Endothelial cell (in vitro differentiated cells): ENCODE data around the gene IL17RA. TPM values are rescaled to one million over a fixed set of nuclear protein-coding genes. Genes with fewer than 3 reads are reported as not detected.

Source experiments
- DNase-seq: peaks from one replicate; pipeline ENCODE4 v3.0.0; 2021; ENCODE audit warnings: low spot score
- H3K27ac Mint-ChIP-seq: one replicate; pipeline ENCODE4 v1.8.0; 2021; ENCODE audit warnings: mixed read lengths, inconsistent platforms; ENCODE audit not compliant: unreplicated experiment
- H3K27me3 Mint-ChIP-seq: one replicate; pipeline ENCODE4 v1.8.0; 2021; ENCODE audit warnings: mild to moderate bottlenecking, moderate library complexity, mixed read lengths, inconsistent platforms; ENCODE audit not compliant: unreplicated experiment
- H3K36me3 Mint-ChIP-seq: one replicate; pipeline ENCODE4 v1.8.0; 2021; ENCODE audit warnings: mild to moderate bottlenecking, low read depth, mixed read lengths, inconsistent platforms; ENCODE audit not compliant: unreplicated experiment
- H3K4me1 Mint-ChIP-seq: one replicate; pipeline ENCODE4 v1.8.0; 2021; ENCODE audit warnings: mild to moderate bottlenecking, mixed read lengths, inconsistent platforms; ENCODE audit not compliant: unreplicated experiment
- H3K4me3 Mint-ChIP-seq: one replicate; pipeline ENCODE4 v1.8.0; 2021; ENCODE audit warnings: mild to moderate bottlenecking, mixed read lengths, inconsistent platforms; ENCODE audit not compliant: unreplicated experiment
- H3K9me3 Mint-ChIP-seq: one replicate; pipeline ENCODE4 v1.8.0; 2021; ENCODE audit warnings: mixed read lengths, inconsistent platforms; ENCODE audit not compliant: unreplicated experiment
- CTCF ChIP-seq: fragments of 200-600 bp; sonication (generic); IDR thresholded peaks from one replicate; pipeline ENCODE4 v1.5.0; 2021; ENCODE audit warnings: antibody characterized with exemption; ENCODE audit not compliant: unreplicated experiment
- total RNA-seq: library from RNA; stranded (reverse); fragmentation: NEBNext Ultra II Directional; extraction: Animal tissue kit (Norgen Biotek cat#: 25700); gene quantifications from one replicate; pipeline ENCODE4 v1.2.1, GENCODE V29; 2021; ENCODE audit not compliant: unreplicated experiment

Gene IL17RA
- total RNA-seq, 1 donor from 2014 or later: 63.7 TPM

- DNase-seq: no peak
- Mint-ChIP-seq H3K36me3 (no peaks in the 10 kb centered on the region), H3K27me3 (no peaks in the 10 kb centered on the region), H3K9me3 (no peaks in the 10 kb centered on the region), H3K4me1 (peaks cover 5% of the 10 kb centered on the region), H3K4me3 (no peak overlapping the region), H3K27ac (no peak overlapping the region)
- no peak for TF ChIP-seq CTCF
Measured at GRCh38 chr22:17074648-17075002, 10.2 kb upstream of the IL17RA start.

- Mint-ChIP-seq H3K4me3 (no peak overlapping the region), H3K27me3 (no peaks in the 10 kb centered on the region), H3K9me3 (no peaks in the 10 kb centered on the region), H3K36me3 (no peaks in the 10 kb centered on the region), H3K27ac (no peak overlapping the region), H3K4me1 (no peaks in the 10 kb centered on the region)
- no peak for TF ChIP-seq CTCF
- no peak for DNase-seq
Measured at GRCh38 chr22:17077255-17077654, 7.5 kb upstream of the IL17RA start.

GRCh38 chr22:17079572-17079971 is 5.2 kb upstream of the IL17RA start:
- Mint-ChIP-seq H3K27ac (no peak overlapping the region), H3K9me3 (no peaks in the 10 kb centered on the region), H3K4me3 (no peak overlapping the region), H3K36me3 (peaks cover 7% of the 10 kb centered on the region), H3K4me1 (peaks cover 6% of the 10 kb centered on the region), H3K27me3 (peaks cover 6% of the 10 kb centered on the region)
- TF ChIP-seq CTCF: no peak
- no peak for DNase-seq

- peaks cover 7% of the 10 kb centered on the region for H3K36me3 Mint-ChIP-seq
- H3K27ac Mint-ChIP-seq: peak overlapping the region; percentile 52
- H3K4me3 Mint-ChIP-seq: peak overlapping the region; percentile 86
- peaks cover 14% of the 10 kb centered on the region for H3K27me3 Mint-ChIP-seq
- DNase-seq: no peak
- H3K9me3 Mint-ChIP-seq: no peaks in the 10 kb centered on the region
- no peak for TF ChIP-seq CTCF
- peaks cover 28% of the 10 kb centered on the region for H3K4me1 Mint-ChIP-seq
Measured at GRCh38 chr22:17083255-17083654, 1.5 kb upstream of the IL17RA start.

GRCh38 chr22:17083811-17084441 is 874 bp upstream of the IL17RA start:
- DNase-seq: no peak
- H3K9me3 Mint-ChIP-seq: no peaks in the 10 kb centered on the region
- no peak for TF ChIP-seq CTCF

More at GRCh38 chr22:17083811-17084441, 874 bp upstream of the IL17RA start:
- Mint-ChIP-seq H3K27me3 (peaks cover 14% of the 10 kb centered on the region), H3K36me3 (peaks cover 7% of the 10 kb centered on the region), H3K4me1 (peaks cover 28% of the 10 kb centered on the region), H3K27ac (peak overlapping the region; percentile 84), H3K4me3 (peak overlapping the region; percentile 95)
